GM12878 (cell line): ENCODE measurements around the gene NDOR1. TPM values are rescaled to one million over a fixed set of nuclear protein-coding genes. Genes with fewer than 3 reads are reported as not detected.
A peak's percentile ranks its signal among the peaks of the same experiment; 100 is the strongest.

Source experiments
- ATAC-seq: fragments of 200-7000 bp; cut with Tn5 transposase; 3 replicates; pipeline ENCODE4 v1.9.1; 2020; ENCODE audit warnings: mild to moderate bottlenecking, moderate library complexity
- BruUV-seq: library from RNA; stranded (reverse); fragments of 400-500 nt; replicated peaks from 2 replicates; lab custom pipeline; 2021; lab: Mats Ljungman, UMichigan
- CTCF ChIA-PET: fragments of 300-600 bp; sonication (Branson Sonifier 250); formaldehyde crosslinking; extraction: SDS; loops from one replicate; lab custom pipeline; 2021; ENCODE audit warnings: inconsistent platforms; lab: Yijun Ruan, JAX
- POLR2A ChIA-PET: fragments of 350-600 bp; formaldehyde crosslinking; extraction: SDS; loops from one replicate; lab custom pipeline; 2021; ENCODE audit warnings: inconsistent platforms; lab: Charles Lee
- RAD21 ChIA-PET: fragments of 300-600 bp; sonication (Branson Sonifier 250); formaldehyde crosslinking; loops from one replicate; lab custom pipeline; 2023; ENCODE audit warnings: antibody characterized with exemption; ENCODE audit not compliant: unreplicated experiment; lab: Charles Lee
- SMC1A ChIA-PET: fragments of 300-600 bp; sonication (Branson Sonifier 250); formaldehyde crosslinking; loops from one replicate; lab custom pipeline; 2023; ENCODE audit not compliant: unreplicated experiment, uncharacterized antibody; lab: Charles Lee
- DNase-seq: peaks from one replicate; pipeline ENCODE4 v3.0.0-alpha.2; 2011; ENCODE audit warnings: low read depth, low spot score
- FAIRE-seq: peaks from 3 replicates; lab custom pipeline; 2011; peaks lifted over from hg19 to GRCh38; lab: Jason Lieb, UNC
- H2AFZ ChIP-seq: 2 replicates; pipeline ENCODE4 v1.6.0; 2011; ENCODE audit warnings: low read depth, low read length, control low read depth; ENCODE audit not compliant: control insufficient read depth
- H3K27ac ChIP-seq: 2 replicates; pipeline ENCODE4 v1.5.1; 2011; ENCODE audit warnings: control low read depth; ENCODE audit not compliant: control insufficient read depth, insufficient read depth
- H3K27me3 ChIP-seq, 2 experiments: replicated peaks in 1 of 2; 2 replicates each; pipeline versions ENCODE4 v1.6.0 to v1.6.1; 2011; ENCODE audit warnings: low read length in 1 of 2; ENCODE audit not compliant: control insufficient read depth in 2 of 2, insufficient read depth in 2 of 2
- H3K36me3 ChIP-seq, 2 experiments: 2 replicates each; pipeline ENCODE4 v1.5.1; 2011; ENCODE audit warnings: low read length in 1 of 2; ENCODE audit not compliant: control insufficient read depth in 2 of 2, insufficient read depth in 2 of 2
- H3K4me1 ChIP-seq: 2 replicates; pipeline ENCODE4 v1.6.1; 2011; ENCODE audit warnings: mild to moderate bottlenecking, low read length, moderate library complexity, mixed read lengths; ENCODE audit not compliant: control insufficient read depth, insufficient read depth
- H3K4me2 ChIP-seq: 2 replicates; pipeline ENCODE4 v1.6.0; 2011; ENCODE audit warnings: control low read depth; ENCODE audit not compliant: control insufficient read depth, insufficient read depth
- H3K4me3 ChIP-seq: fragments of 200-600 bp; sonication (generic); 2 replicates; pipeline ENCODE4 v1.5.1; 2016
- H3K79me2 ChIP-seq: 2 replicates; pipeline ENCODE4 v1.6.0; 2011; ENCODE audit warnings: low read length; ENCODE audit not compliant: control insufficient read depth, insufficient read depth
- H3K9ac ChIP-seq: 2 replicates; pipeline ENCODE4 v1.8.0; 2011; ENCODE audit warnings: low read length, control low read depth, mixed read lengths; ENCODE audit not compliant: control insufficient read depth, insufficient read depth
- H3K9me3 ChIP-seq: replicated peaks from 3 replicates; pipeline ENCODE4 v1.5.1; 2011; ENCODE audit warnings: mild to moderate bottlenecking, low read length; ENCODE audit not compliant: control insufficient read depth, insufficient read depth
- H4K20me1 ChIP-seq: 2 replicates; pipeline ENCODE4 v1.6.0; 2011; ENCODE audit not compliant: control insufficient read depth, insufficient read depth
- PAX5 ChIP-seq: IDR thresholded peaks from 2 replicates; pipeline ENCODE4 v1.6.1; 2011; ENCODE audit warnings: low read depth, low read length, borderline replicate concordance
- POLR2AphosphoS2 ChIP-seq: IDR thresholded peaks from 2 replicates; pipeline ENCODE4 v1.6.1; 2011; ENCODE audit warnings: low read depth, mild to moderate bottlenecking, low read length, improper control_type of control experiment, moderate library complexity
- RB1 ChIP-seq: fragments of 450-650 bp; formaldehyde crosslinking; IDR thresholded peaks from 2 replicates; pipeline ENCODE4 v1.6.1; 2017; ENCODE audit warnings: mild to moderate bottlenecking, borderline replicate concordance
- SP1 ChIP-seq: IDR thresholded peaks from one replicate; pipeline ENCODE4 v1.6.1; 2011; ENCODE audit warnings: low read depth, low read length
- WGBS: methylation state at CpG from one replicate; pipeline ENCODE4 v1.1.6; 2016; ENCODE audit warnings: low lambda C conversion rate; ENCODE audit not compliant: insufficient replicate concordance, insufficient coverage; ENCODE audit errors: missing lambda C conversion rate; 5-methylcytosine and 5-hydroxymethylcytosine counted together
- in situ Hi-C: fragments of 300-500 bp; cut with MboI; formaldehyde crosslinking; loops from 9 replicates; pipeline ENCODE4 v1.14.3; 2018; ENCODE audit warnings: mixed read lengths
- intact Hi-C: fragments of 100-400 bp; cut with micrococcal nuclease; formaldehyde crosslinking; loops from one replicate; pipeline ENCODE4 v1.14.2; 2022; ENCODE audit not compliant: unreplicated experiment
- polyA plus RNA-seq, 11 experiments: library from polyadenylated mRNA; depleted of rRNA in 4 of 11; unstranded in 6 of 11; stranded (reverse) in 5 of 11; fragments of >200 nt; fragmentation: Nextera tagmentation in 4 of 11; fragmentation: Illumina TruSeq in 1 of 11; extraction: Ambion mirVana in 4 of 11; extraction: Trizol in 1 of 11; gene quantifications; 1 replicate in 1 of 11; 2 replicates in 10 of 11; pipeline versions ENCODE4 v1.2.1 to v1.2.3, GENCODE V29; 2011 to 2016; ENCODE audit warnings: inconsistent platforms in 2 of 11, missing spikeins in 2 of 11, low read depth in 1 of 11
- total RNA-seq, 4 experiments: library from RNA; depleted of rRNA in 3 of 4; stranded (reverse); fragments of >200 nt in 3 of 4; fragmentation: Illumina TruSeq in 1 of 4; extraction: Trizol in 1 of 4; gene quantifications; 2 replicates each; pipeline versions ENCODE4 v1.2.1 to v1.2.3, GENCODE V29; 2013 to 2021
- TF ChIP-seq, protein P1 (sequence below): fragments of 450-650 bp; formaldehyde crosslinking; IDR thresholded peaks from 2 replicates; pipeline ENCODE4 v1.4.0; 2022; ENCODE audit warnings: mild to moderate bottlenecking, moderate library complexity

The NDOR1 gene
- total and polyA plus RNA-seq, 10 of the 15 experiments (the other 5 are each of a cell fraction or from before 2014, with no cell fraction given), result 0.04 to 32.9 (median 11.1) TPM

- RAD21 ChIA-PET, result no interaction called here
- H3K4me3 ChIP-seq, result no peak overlapping the region
- no peak for FAIRE-seq
- ATAC-seq, result no peak
- no peak overlapping the region for H3K9ac ChIP-seq
- peaks cover 8 to 14% of the 10 kb centered on the region in 2 experiments for H3K36me3 ChIP-seq
- in situ Hi-C loops (no loop called here), intact Hi-C loops (no loop called here)
- POLR2A ChIA-PET, result interaction anchor here (1.6 to 9.2 kb wide), 2 partner anchors 10 to 163 kb away, joined by 3 to 112 read pairs; partner anchors contain the start of gene NELFB
- 91% methylated on average over 32 of the region's 36 CpGs for WGBS
- BruUV-seq, result no TSS peak
- peaks cover 19% of the 10 kb centered on the region for H3K4me1 ChIP-seq
- no peak for DNase-seq
- TF ChIP-seq POLR2AphosphoS2 (0 out of 2 replicates have a peak, but pooled peaks have one; percentile 5), PAX5 (peak; percentile 25; the same call in 1 of the 2 replicates), SP1 (no peak), RB1 (no peak)
- TF ChIP-seq, protein P1, sequence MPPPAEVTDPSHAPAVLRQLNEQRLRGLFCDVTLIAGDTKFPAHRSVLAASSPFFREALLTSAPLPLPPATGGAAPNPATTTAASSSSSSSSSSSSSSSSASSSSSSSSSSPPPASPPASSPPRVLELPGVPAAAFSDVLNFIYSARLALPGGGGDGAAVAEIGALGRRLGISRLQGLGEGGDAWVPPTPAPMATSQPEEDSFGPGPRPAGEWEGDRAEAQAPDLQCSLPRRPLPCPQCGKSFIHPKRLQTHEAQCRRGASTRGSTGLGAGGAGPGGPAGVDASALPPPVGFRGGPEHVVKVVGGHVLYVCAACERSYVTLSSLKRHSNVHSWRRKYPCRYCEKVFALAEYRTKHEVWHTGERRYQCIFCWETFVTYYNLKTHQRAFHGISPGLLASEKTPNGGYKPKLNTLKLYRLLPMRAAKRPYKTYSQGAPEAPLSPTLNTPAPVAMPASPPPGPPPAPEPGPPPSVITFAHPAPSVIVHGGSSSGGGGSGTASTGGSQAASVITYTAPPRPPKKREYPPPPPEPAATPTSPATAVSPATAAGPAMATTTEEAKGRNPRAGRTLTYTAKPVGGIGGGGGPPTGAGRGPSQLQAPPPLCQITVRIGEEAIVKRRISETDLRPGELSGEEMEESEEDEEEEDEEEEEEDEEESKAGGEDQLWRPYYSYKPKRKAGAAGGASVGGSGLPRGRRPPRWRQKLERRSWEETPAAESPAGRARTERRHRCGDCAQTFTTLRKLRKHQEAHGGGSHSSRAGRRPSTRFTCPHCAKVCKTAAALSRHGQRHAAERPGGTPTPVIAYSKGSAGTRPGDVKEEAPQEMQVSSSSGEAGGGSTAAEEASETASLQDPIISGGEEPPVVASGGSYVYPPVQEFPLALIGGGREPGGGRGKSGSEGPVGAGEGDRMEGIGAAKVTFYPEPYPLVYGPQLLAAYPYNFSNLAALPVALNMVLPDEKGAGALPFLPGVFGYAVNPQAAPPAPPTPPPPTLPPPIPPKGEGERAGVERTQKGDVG, result no peak
- peaks cover 4% of the 10 kb centered on the region; the same call in 1 of the 2 replicates for H4K20me1 ChIP-seq
- peaks cover 26% of the 10 kb centered on the region for H3K79me2 ChIP-seq
- no peak overlapping the region for H2AFZ ChIP-seq
- SMC1A ChIA-PET, result no interaction called here
- no peak overlapping the region for H3K4me2 ChIP-seq
- no peaks in the 10 kb centered on the region for H3K27me3 ChIP-seq
- H3K9me3 ChIP-seq, result no peaks in the 10 kb centered on the region
- CTCF ChIA-PET, result no interaction called here
- no peak overlapping the region for H3K27ac ChIP-seq
Observed at GRCh38 chr9:137244486-137245449, 39.3 kb downstream of the NDOR1 start.
